MM.1S (cell line): ENCODE measurements around the gene TMEM242.
A peak's percentile ranks its signal among the peaks of the same experiment; 100 is the strongest.

Experiments
- DNase-seq: peaks from one replicate; pipeline ENCODE4 v3.0.0-alpha.2; 2015
- H2AFZ ChIP-seq: fragments of 300-600 bp; sonication (generic); 2 replicates; pipeline ENCODE4 v1.6.0; 2016; ENCODE audit warnings: antibody characterized with exemption, low read length
- H3F3A ChIP-seq: fragments of 300-600 bp; sonication (generic); 2 replicates; pipeline ENCODE4 v1.6.1; 2016; ENCODE audit warnings: mild to moderate bottlenecking, antibody characterized with exemption, low read length, moderate library complexity, mixed read lengths; ENCODE audit not compliant: insufficient read depth
- H3K27ac ChIP-seq: fragments of 300-600 bp; sonication (generic); 2 replicates; pipeline ENCODE4 v1.5.1; 2016; ENCODE audit warnings: mild to moderate bottlenecking, low read length
- H3K27me3 ChIP-seq: fragments of 300-600 bp; sonication (generic); replicated peaks from 2 replicates; pipeline ENCODE4 v1.6.0; 2016; ENCODE audit warnings: low read length; ENCODE audit not compliant: insufficient read depth
- H3K36me3 ChIP-seq: fragments of 300-600 bp; sonication (generic); replicated peaks from 2 replicates; pipeline ENCODE4 v1.6.1; 2016; ENCODE audit warnings: mild to moderate bottlenecking, low read length, mixed read lengths; ENCODE audit not compliant: insufficient read depth
- H3K4me1 ChIP-seq: fragments of 300-600 bp; sonication (generic); 2 replicates; pipeline ENCODE4 v1.6.1; 2016; ENCODE audit warnings: low read length, mixed read lengths
- H3K4me2 ChIP-seq: fragments of 300-600 bp; sonication (generic); 2 replicates; pipeline ENCODE4 v1.6.0; 2016; ENCODE audit warnings: low read depth, low read length
- H3K4me3 ChIP-seq: fragments of 300-600 bp; sonication (generic); 2 replicates; pipeline ENCODE4 v1.5.1; 2016; ENCODE audit warnings: low read length, mixed read lengths
- H3K79me2 ChIP-seq: fragments of 300-600 bp; sonication (generic); 2 replicates; pipeline ENCODE4 v1.6.1; 2016; ENCODE audit warnings: mixed run types, low read length, mixed read lengths
- H3K9ac ChIP-seq: fragments of 300-600 bp; sonication (generic); 2 replicates; pipeline ENCODE4 v1.6.1; 2016; ENCODE audit warnings: low read length, mixed read lengths
- H3K9me2 ChIP-seq: fragments of 300-600 bp; sonication (generic); replicated peaks from 2 replicates; pipeline ENCODE4 v1.6.1; 2016; ENCODE audit warnings: mild to moderate bottlenecking, low read length, mixed read lengths; ENCODE audit not compliant: insufficient read depth
- H3K9me3 ChIP-seq: fragments of 300-600 bp; sonication (generic); replicated peaks from 2 replicates; pipeline ENCODE4 v1.6.1; 2016; ENCODE audit warnings: mild to moderate bottlenecking, low read length, mixed read lengths; ENCODE audit not compliant: insufficient read depth
- H4K20me1 ChIP-seq: fragments of 300-600 bp; sonication (generic); 2 replicates; pipeline ENCODE4 v1.6.1; 2016; ENCODE audit warnings: mild to moderate bottlenecking, low read length, moderate library complexity, mixed read lengths; ENCODE audit not compliant: insufficient read depth
- EZH2 ChIP-seq: fragments of 300-600 bp; sonication (generic); optimal IDR thresholded peaks from 2 replicates; pipeline ENCODE3; 2017; ENCODE audit warnings: low read depth, mild to moderate bottlenecking, antibody characterized with exemption, low read length, mixed read lengths
- EZH2phosphoT487 ChIP-seq: fragments of 300-600 bp; sonication (generic); IDR thresholded peaks from 2 replicates; pipeline ENCODE4 v1.6.1; 2018; ENCODE audit warnings: antibody characterized with exemption, low read length
- TF ChIP-seq, protein P1 (sequence below): fragments of 300-600 bp; sonication (generic); IDR thresholded peaks from 2 replicates; pipeline ENCODE4 v1.5.1; 2016; ENCODE audit warnings: antibody characterized with exemption, low read length, mixed read lengths

Gene TMEM242

DNA sequence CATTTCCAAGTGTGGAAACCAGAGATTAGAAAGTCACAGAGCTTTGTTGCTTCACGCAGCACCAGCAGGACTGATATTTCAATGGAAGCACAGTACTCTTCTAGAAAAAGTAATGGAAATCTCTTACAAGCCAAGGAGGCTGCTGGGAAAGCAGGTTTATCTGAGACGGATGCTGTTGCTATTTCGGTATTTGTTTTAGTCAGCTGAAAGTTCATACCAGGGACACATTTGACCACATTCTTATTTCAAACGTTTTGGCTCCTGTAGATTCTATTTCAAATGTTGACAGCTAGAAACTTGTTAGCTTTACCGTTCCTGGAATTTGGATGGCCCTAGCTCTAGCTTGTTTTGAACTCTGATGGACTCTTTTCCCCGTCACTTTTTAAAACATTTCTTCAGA lies 3.7 kb upstream of the TMEM242 start:
- peaks cover 4% of the 10 kb centered on the region for H3K79me2 ChIP-seq
- H4K20me1 ChIP-seq = no peaks in the 10 kb centered on the region
- peak overlapping the region; percentile 29; the same call in 1 of the 2 replicates for H3K4me2 ChIP-seq
- H3K27me3 ChIP-seq = peaks cover 6% of the 10 kb centered on the region; the same call in 1 of the 2 replicates
- no peak overlapping the region for H3K27ac ChIP-seq
- TF ChIP-seq, protein P1, sequence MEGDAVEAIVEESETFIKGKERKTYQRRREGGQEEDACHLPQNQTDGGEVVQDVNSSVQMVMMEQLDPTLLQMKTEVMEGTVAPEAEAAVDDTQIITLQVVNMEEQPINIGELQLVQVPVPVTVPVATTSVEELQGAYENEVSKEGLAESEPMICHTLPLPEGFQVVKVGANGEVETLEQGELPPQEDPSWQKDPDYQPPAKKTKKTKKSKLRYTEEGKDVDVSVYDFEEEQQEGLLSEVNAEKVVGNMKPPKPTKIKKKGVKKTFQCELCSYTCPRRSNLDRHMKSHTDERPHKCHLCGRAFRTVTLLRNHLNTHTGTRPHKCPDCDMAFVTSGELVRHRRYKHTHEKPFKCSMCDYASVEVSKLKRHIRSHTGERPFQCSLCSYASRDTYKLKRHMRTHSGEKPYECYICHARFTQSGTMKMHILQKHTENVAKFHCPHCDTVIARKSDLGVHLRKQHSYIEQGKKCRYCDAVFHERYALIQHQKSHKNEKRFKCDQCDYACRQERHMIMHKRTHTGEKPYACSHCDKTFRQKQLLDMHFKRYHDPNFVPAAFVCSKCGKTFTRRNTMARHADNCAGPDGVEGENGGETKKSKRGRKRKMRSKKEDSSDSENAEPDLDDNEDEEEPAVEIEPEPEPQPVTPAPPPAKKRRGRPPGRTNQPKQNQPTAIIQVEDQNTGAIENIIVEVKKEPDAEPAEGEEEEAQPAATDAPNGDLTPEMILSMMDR = no peak
- TF ChIP-seq EZH2phosphoT487 = no peak
- no peak for TF ChIP-seq EZH2
- peaks cover 9% of the 10 kb centered on the region for H3K4me1 ChIP-seq
- no peaks in the 10 kb centered on the region for H3K9me2 ChIP-seq
- peaks cover 6% of the 10 kb centered on the region; the same call in 1 of the 2 replicates for H3F3A ChIP-seq
- H3K9ac ChIP-seq = no peak overlapping the region
- H3K4me3 ChIP-seq = no peak overlapping the region
- peak; percentile 65 for DNase-seq
- H3K9me3 ChIP-seq = no peaks in the 10 kb centered on the region
- H2AFZ ChIP-seq = no peak overlapping the region
- H3K36me3 ChIP-seq = no peaks in the 10 kb centered on the region

DNA sequence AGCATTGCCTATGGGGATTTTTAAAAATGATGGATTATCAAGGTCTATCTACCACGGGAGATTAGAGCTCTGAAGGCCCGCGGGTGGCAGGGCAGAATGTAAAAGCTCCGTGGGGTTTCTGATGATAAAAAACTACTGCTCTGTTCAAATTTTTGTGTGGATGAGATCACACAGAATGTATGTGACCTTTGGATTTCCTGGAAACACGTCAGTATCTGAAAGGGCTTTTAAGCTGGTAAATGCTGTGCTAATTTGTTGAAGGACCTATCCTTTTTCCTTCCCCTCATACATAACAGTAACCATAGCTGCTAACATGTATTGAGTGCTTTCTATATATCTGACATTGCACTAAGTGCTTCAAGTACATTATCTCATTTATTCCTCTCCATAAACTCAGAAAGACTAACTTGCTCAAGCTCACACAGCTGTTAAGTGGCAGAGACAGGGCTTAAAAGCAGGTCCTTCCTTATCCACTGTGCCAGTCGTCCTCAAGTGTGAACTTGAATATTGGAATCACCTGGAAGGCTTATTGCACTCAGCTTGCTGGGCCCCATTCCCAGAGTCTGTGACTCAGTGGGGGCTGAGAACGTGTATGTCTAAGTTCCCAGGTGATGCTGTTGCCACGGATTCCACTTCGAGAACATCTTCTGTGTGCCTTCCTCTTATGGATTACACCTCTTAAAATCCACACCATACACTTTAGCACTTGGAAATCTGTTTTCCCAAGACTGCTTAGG lies 1.9 kb upstream of the TMEM242 start:
- Histone ChIP-seq H3K27ac (no peak overlapping the region), H3K79me2 (peaks cover 4% of the 10 kb centered on the region), H3K9ac (no peak overlapping the region), H3K36me3 (no peaks in the 10 kb centered on the region), H3K9me3 (no peaks in the 10 kb centered on the region), H3K4me2 (no peak overlapping the region), H3F3A (peaks cover 6% of the 10 kb centered on the region; the same call in 1 of the 2 replicates), H3K4me1 (peaks cover 9% of the 10 kb centered on the region), H3K4me3 (no peak overlapping the region), H4K20me1 (no peaks in the 10 kb centered on the region), H2AFZ (no peak overlapping the region), H3K9me2 (no peaks in the 10 kb centered on the region), H3K27me3 (0 out of 2 replicates have a peak, but pooled peaks cover 6% of the 10 kb centered on the region)
- no peak for DNase-seq
- TF ChIP-seq EZH2phosphoT487 (no peak), EZH2 (no peak)
- TF ChIP-seq, protein P1 = no peak

DNA sequence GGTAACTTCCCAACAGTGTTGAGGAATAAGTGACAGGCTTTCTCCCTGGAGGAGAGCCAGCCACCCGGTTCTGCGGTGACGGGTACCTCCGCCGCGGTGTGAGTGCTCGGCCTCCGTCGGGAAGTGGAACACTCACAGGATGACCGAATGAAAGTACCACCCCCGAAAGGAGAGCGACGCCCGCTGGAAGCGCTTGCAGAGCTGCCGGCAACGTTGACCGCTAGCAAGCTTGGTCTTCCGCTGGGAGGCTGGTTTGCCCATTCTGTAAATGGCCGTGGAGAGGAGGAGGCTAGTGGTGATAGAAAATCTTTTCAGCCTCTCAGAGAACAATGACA lies 614 bp upstream of the TMEM242 start:
- H3K79me2 ChIP-seq = peaks cover 4% of the 10 kb centered on the region
- peak overlapping the region; percentile 72 for H3K4me3 ChIP-seq
- H3K9me2 ChIP-seq = no peaks in the 10 kb centered on the region
- H3K4me1 ChIP-seq = peaks cover 9% of the 10 kb centered on the region
- peak overlapping the region; percentile 75 for H2AFZ ChIP-seq
- peak overlapping the region; percentile 68 for H3K9ac ChIP-seq
- DNase-seq = peak; percentile 50
- H3K36me3 ChIP-seq = no peaks in the 10 kb centered on the region
- H3F3A ChIP-seq = peaks cover 6% of the 10 kb centered on the region; the same call in 1 of the 2 replicates
- no peaks in the 10 kb centered on the region for H3K9me3 ChIP-seq
- H3K27ac ChIP-seq = peak overlapping the region; percentile 44; the same call in 1 of the 2 replicates
- H3K4me2 ChIP-seq = peak overlapping the region; percentile 85
- 0 out of 2 replicates have a peak, but pooled peaks cover 6% of the 10 kb centered on the region for H3K27me3 ChIP-seq
- TF ChIP-seq EZH2 (no peak), EZH2phosphoT487 (no peak)
- TF ChIP-seq, protein P1 = no peak
- H4K20me1 ChIP-seq = no peaks in the 10 kb centered on the region
